Measurements from ENCODE around the gene DUSP12. TPM values are rescaled to one million over a fixed set of nuclear protein-coding genes. Genes with fewer than 3 reads are reported as not detected.
A peak's percentile ranks its signal among the peaks of the same experiment; 100 is the strongest.
"Not testable (repeated sequence)": the region's sequence is repeated elsewhere in the genome, so short reads cannot be mapped to it uniquely, and the experiment has no call there.

DUSP12 gene
- total and polyA plus RNA-seq, 5 donors: 7.1 to 13.5 (median 9.5) TPM

DNA sequence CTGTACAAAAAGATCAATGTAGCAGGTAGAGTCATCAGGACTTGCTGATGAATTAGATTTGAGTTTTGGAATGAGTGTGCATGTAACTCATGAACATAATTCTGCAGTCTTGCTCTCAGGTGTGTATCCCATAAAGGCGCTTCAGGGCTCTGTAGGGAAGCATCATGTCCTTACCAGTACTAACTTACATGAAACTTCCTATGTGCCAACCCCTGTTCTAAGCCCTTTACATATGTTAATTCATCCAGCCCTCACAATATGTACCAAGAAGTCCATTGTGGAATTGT is 30.3 kb upstream of the DUSP12 start:
- no peak for ATAC-seq
- 98% methylated on average over 1 of the region's 1 CpG for WGBS

DNA sequence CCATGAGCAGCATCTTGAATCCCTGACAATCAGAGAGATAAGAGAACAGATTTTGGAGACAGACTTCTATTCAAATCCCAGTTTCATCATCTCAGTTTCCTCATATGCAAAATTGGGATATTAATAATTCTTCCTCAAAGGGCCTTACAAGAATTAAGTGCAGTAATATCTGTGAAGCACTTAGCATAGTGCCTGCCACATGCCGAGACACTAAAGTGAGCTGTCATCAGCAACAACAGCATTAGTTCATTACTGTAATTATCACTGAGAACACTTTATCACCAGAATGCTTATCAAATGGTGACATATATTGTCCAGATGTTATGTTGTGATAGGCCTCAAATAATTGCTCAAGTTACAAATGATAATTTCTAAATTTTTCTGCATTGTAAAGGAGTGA is 29.2 kb upstream of the DUSP12 start:
- Histone ChIP-seq H3K27me3 (ENCODE audit: control insufficient read depth, insufficient read depth) (no peaks in the 10 kb centered on the region), H3K4me3 (ENCODE audit: low read length) (no peak overlapping the region), H3K9me3 (ENCODE audit: control insufficient read depth, low read length) (no peaks in the 10 kb centered on the region), H3K27ac (ENCODE audit: low read length) (no peak overlapping the region), H3K4me1 (ENCODE audit: control insufficient read depth, insufficient read depth, low read length) (no peaks in the 10 kb centered on the region)
- no peak for ATAC-seq
- no peak for DNase-seq
- intact Hi-C loops (cut with DNase I): no loop called here
- 48% methylated on average over 1 of the region's 1 CpG for WGBS

More for the DNA sequence above, 30.3 kb upstream of the DUSP12 start:
- H3K9me3 ChIP-seq (ENCODE audit: control insufficient read depth, low read length): no peaks in the 10 kb centered on the region
- H3K4me3 ChIP-seq (ENCODE audit: low read length): no peak overlapping the region
- no peak overlapping the region for H3K27ac ChIP-seq (ENCODE audit: low read length)
- intact Hi-C loops (cut with DNase I): no loop called here
- no peaks in the 10 kb centered on the region for H3K4me1 ChIP-seq (ENCODE audit: control insufficient read depth, insufficient read depth, low read length)
- H3K27me3 ChIP-seq (ENCODE audit: control insufficient read depth, insufficient read depth): no peaks in the 10 kb centered on the region
- DNase-seq: no peak

DNA sequence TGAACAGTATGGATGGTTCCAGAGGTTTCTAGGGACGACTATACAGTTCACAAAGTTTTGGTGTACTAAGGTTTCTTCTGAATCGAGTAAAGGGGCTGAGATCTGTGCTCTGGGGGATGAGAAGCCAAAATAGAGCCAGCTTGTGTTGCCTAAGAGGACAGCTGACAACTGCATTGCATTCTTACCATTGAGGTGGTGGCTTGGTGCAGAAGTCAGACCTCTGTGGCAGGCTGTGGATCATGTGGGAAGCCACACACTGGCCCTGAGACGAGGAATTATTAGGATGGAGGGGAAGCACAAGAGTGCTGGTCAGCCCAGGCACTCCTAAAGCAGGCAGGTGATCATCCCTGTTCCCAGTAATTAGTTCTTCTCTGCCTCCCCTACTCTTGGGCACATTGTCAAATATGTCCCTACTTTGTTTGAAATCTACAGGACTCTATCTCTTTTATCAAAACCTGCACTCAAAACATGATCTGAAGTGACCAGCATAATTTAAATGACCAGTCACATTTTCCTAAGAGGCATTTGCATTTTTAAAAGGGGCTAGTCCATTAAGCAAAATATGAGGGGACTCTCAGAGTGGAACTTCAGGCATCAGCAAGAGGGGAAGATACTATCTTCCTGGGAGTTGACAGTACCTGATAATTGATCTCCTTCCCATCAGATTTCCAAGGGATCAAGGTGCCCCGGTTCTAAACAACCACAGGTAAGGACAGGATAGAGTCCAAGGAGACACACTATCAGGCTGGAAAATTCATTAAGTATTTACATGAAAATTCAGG is 28.4 kb upstream of the DUSP12 start, which contains the start of gene FCRLB:
Gene FCRLB (plus strand): TSS at position 589 of the 782 bp plus-strand sequence. CDS start 1,129 bp downstream, outside the sequence.
- H3K9me3 ChIP-seq (ENCODE audit: control insufficient read depth, low read length): no peaks in the 10 kb centered on the region
- no peak for ATAC-seq
- no peak within 1 kb of the TSS for H3K27ac ChIP-seq (ENCODE audit: low read length)
- DNase-seq: no peak
- no peaks in the 10 kb centered on the region for H3K27me3 ChIP-seq (ENCODE audit: control insufficient read depth, insufficient read depth)
- intact Hi-C loops (cut with DNase I): no loop called here
- WGBS: 67% methylated on average over 4 of the region's 4 CpGs
- no peaks in the 10 kb centered on the region for H3K4me1 ChIP-seq (ENCODE audit: control insufficient read depth, insufficient read depth, low read length)
- H3K4me3 ChIP-seq (ENCODE audit: low read length): no peak within 1 kb of the TSS

DNA sequence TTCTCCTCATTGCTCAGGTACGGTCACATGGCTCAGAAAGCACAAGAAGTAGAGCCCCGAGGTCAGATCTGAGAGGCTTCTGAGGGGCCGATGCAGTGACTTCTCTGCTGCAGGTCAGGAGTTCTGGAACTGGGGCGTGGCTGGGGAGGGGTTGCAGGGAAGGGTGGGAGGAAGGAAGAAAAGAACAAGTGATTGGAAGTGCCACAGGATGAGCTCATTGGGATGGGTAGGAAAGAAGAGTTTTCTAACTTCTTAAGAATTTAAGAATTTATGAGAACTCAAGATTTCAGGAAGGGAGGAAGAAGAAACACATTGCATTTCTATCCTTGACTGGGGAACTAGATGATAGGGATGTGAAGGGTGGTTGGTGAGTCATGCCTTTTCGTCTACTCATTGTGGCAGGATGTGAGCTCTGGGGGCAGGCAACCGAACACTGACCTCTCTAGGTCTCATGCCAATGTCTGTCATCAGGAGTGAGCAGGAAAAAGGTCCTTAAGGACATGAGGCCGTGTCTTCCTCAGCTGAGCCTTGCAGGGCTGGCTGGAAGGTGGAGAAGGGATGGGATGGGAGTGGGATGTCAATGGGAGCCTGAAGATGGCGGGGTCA is 27.7 kb upstream of the DUSP12 start:
- Histone ChIP-seq H3K27ac (ENCODE audit: low read length) (no peak overlapping the region), H3K4me3 (ENCODE audit: low read length) (no peak overlapping the region), H3K4me1 (ENCODE audit: control insufficient read depth, insufficient read depth, low read length) (no peaks in the 10 kb centered on the region), H3K27me3 (ENCODE audit: control insufficient read depth, insufficient read depth) (no peaks in the 10 kb centered on the region), H3K9me3 (ENCODE audit: control insufficient read depth, low read length) (no peaks in the 10 kb centered on the region)
- ATAC-seq (no peak), DNase-seq (no peak)
- intact Hi-C loops (cut with DNase I): no loop called here
- WGBS: 63% methylated on average over 8 of the region's 8 CpGs

DNA sequence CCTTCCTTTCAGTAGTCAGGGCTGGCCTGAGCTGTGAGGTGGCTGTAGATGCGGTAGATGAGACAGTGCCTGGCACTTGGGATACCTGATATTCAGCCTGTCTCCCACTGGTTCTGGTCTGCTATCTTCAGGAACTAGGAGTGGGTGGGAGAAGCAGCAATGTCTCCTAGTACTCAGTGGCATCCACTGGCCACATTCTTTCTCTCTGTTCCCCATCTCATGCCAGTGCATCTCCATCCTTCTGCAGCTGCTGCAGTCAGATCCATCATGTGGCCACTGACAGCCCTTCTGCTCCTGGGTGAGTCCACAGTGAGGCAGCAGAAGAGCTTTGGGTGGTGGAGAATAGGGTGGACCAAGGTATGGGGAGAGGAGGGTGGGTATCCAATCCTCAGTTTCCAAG is 27.2 kb upstream of the DUSP12 start:
- H3K27me3 ChIP-seq (ENCODE audit: control insufficient read depth, insufficient read depth): no peaks in the 10 kb centered on the region
- WGBS: 93% methylated on average over 1 of the region's 1 CpG
- no peaks in the 10 kb centered on the region for H3K9me3 ChIP-seq (ENCODE audit: control insufficient read depth, low read length)
- H3K4me3 ChIP-seq (ENCODE audit: low read length): no peak overlapping the region
- DNase-seq: no peak
- intact Hi-C loops (cut with DNase I): no loop called here
- no peak overlapping the region for H3K27ac ChIP-seq (ENCODE audit: low read length)
- no peak for ATAC-seq
- H3K4me1 ChIP-seq (ENCODE audit: control insufficient read depth, insufficient read depth, low read length): no peaks in the 10 kb centered on the region

DNA sequence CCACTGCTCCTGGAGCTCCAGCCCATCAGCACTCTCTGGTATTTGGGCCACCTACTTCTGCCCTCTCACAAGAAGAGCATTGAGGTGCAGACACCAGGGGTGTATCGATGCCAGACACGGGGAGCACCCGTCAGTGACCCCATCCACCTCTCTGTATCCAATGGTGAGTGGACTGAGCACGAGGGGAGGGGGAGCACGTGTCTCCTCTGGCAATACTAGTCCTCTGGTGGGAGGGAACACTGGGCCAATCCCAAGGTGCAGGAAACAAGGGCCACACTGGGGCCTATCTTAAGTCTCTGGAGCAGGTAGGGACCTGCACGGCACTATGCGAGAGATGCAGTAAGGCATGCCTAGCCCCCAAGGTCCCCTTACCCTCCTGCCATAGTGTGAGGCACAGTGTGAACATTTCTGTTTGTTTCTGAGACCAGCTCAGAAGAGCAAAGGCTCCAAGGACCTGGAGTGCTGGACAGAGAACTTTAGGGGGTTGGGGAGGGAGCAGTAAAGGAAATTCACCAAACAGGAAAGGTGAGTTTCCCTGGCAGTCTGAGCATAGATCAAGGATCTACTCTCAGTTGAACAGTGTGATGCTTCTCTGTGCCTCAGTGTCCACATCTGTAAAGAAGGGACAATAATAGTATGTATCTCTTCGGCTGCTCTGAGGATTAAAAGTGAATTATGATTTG is 26.0 kb upstream of the DUSP12 start:
- intact Hi-C loops (cut with DNase I): no loop called here
- no peak overlapping the region for H3K27ac ChIP-seq (ENCODE audit: low read length)
- no peaks in the 10 kb centered on the region for H3K4me1 ChIP-seq (ENCODE audit: control insufficient read depth, insufficient read depth, low read length)
- no peaks in the 10 kb centered on the region for H3K9me3 ChIP-seq (ENCODE audit: control insufficient read depth, low read length)
- 91% methylated on average over 8 of the region's 8 CpGs for WGBS
- no peaks in the 10 kb centered on the region for H3K27me3 ChIP-seq (ENCODE audit: control insufficient read depth, insufficient read depth)
- no peak overlapping the region for H3K4me3 ChIP-seq (ENCODE audit: low read length)
- DNase-seq: no peak
- ATAC-seq: no peak

DNA sequence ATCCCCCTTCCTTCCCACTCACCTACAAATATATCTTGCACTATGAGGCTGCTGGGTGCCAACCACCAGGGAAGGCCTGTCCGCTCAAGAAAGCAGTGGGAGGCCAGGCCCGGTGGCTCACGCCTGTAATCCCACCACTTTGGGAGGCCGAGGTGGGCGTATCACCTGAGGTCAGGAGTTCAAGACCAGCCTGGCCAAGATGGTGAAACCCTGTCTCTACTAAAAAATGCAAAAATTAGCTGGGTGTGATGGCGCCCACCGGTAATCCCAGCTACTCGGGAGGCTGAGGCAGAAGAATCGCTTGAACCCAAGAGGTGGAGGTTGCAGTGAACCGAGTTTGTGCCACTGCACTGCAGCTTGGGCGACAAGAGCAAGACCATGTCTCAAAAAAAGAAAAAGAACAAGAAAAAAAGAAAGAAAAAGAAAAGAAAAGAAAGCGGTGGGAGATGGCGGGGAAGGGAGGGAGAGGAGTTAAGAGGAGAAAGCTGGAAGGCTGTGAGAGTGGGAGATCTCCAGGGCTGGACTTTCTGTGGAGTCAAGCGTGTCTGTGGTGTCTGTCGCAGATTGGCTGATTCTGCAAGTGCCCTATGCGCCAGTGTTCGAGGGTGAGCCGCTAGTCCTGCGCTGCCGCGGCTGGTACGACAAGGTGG is 24.2 kb upstream of the DUSP12 start:
- ATAC-seq; intact Hi-C loops (cut with DNase I); H3K4me1 ChIP-seq (ENCODE audit: control insufficient read depth, insufficient read depth, low read length); H3K9me3 ChIP-seq (ENCODE audit: control insufficient read depth, low read length); H3K27ac ChIP-seq (ENCODE audit: low read length); DNase-seq; H3K27me3 ChIP-seq (ENCODE audit: control insufficient read depth, insufficient read depth): not testable (repeated sequence)
- H3K4me3 ChIP-seq (ENCODE audit: low read length): peak overlapping the region; percentile 76
- 44% methylated on average over 22 of the region's 22 CpGs for WGBS

DNA sequence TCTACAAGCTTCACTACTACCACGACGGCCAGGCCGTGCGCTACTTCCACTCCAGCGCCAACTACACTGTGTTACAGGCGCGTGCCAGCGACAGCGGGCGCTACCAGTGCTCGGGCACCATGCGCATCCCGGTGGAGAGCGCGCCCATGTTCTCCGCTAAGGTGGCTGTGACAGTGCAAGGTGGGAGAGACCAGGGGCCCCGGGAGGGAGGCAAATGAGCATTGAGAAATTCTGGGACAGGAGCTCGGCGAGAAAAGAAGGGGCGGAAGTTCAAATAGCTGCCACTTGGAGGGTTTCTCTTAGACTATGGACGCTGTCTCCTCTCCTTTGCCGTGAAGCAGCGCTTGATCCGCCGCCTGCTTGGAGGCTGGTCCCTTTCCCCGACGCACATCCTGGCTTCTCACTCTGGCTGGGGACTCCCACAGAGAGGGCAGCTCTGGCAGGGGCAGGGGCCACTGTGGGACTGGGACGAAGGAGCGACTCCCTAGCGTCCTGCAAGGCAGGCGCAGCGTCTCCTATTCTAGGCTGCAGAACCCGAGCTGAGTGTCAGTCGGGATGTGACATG is 23.6 kb upstream of the DUSP12 start:
- H3K4me3 ChIP-seq (ENCODE audit: low read length): peak overlapping the region; percentile 76
- no peaks in the 10 kb centered on the region for H3K27me3 ChIP-seq (ENCODE audit: control insufficient read depth, insufficient read depth)
- DNase-seq: peak; percentile 38 to 80 (median 80)
- intact Hi-C loops (cut with DNase I): no loop called here
- no peaks in the 10 kb centered on the region for H3K9me3 ChIP-seq (ENCODE audit: control insufficient read depth, low read length)
- WGBS: under 1% methylated on average over 34 of the region's 34 CpGs
- ATAC-seq: peak; percentile 44 to 54
- no peaks in the 10 kb centered on the region for H3K4me1 ChIP-seq (ENCODE audit: control insufficient read depth, insufficient read depth, low read length)
- H3K27ac ChIP-seq (ENCODE audit: low read length): peak overlapping the region; percentile 71

DNA sequence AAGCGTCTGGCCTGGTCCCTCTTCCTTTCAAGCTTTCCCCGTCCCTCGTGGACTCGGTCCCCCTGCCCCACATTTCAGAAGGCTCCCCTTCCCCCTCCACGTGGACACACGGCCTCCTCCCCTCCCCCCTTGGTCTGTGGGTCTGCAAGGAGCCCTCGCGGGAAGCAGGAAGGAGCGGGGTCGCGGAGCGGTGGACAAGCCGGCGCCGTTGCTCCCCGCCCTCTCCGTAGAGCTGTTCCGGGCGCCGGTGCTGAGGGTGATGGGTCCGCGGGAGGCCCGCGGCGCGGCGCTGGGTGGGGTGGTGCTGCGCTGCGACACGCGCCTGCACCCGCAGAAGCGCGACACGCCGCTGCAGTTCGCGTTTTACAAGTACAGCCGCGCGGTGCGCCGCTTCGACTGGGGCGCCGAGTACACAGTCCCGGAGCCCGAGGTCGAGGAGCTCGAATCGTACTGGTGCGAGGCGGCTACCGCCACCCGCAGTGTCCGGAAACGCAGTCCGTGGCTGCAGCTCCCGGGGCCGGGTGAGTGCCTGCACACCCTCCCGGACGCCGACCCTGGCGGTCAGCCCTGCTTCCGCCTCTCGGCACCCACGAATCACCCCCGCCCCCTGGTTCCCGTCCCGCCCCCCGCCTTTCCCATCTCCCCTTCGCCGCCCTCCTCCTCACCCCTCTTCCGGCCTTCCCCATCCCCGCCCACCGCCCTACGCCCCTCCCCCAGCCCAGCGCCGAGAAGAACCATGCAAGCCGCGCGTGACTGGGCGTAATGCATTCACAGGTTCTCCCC is 22.9 kb upstream of the DUSP12 start:
- ATAC-seq (peak; percentile 95), DNase-seq (peak; percentile 87 to 95 (median 95))
- Histone ChIP-seq H3K27ac (ENCODE audit: low read length) (peak overlapping the region; percentile 78), H3K27me3 (ENCODE audit: control insufficient read depth, insufficient read depth) (no peaks in the 10 kb centered on the region), H3K4me1 (ENCODE audit: control insufficient read depth, insufficient read depth, low read length) (no peaks in the 10 kb centered on the region), H3K9me3 (ENCODE audit: control insufficient read depth, low read length) (no peaks in the 10 kb centered on the region), H3K4me3 (ENCODE audit: low read length) (peak overlapping the region; percentile 76)
- under 1% methylated on average over 83 of the region's 83 CpGs for whole genome bisulfite sequencing
- intact Hi-C loops (cut with DNase I): no loop called here

DNA sequence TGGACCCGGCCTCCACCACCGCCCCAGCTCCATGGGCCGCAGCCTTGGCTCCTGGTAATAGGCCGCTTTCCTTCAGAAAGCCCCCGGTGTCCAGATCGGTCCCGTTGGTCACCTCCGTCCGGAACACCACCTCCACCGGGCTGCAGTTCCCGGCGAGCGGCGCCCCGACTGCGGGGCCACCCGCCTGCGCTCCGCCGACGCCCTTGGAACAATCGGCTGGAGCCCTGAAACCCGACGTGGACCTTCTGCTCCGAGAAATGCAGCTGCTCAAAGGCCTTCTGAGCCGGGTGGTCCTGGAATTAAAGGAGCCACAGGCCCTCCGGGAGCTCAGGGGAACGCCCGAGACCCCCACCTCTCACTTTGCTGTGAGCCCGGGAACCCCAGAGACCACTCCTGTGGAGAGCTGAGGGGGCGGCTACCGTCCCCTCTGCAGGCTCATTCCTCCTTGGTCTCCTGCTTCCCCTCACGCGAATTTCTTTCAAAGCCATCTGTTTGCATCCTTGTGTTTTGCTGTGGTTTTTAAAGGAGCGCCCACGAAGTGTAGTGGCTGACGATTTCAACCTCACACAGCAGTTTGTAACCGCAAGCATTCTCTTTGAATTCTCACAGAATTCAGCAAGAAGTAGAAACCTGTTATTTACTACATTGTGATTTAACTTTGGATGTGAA is 22.2 kb upstream of the DUSP12 start:
- 2% methylated on average over 38 of the region's 38 CpGs for WGBS
- Histone ChIP-seq H3K4me1 (ENCODE audit: control insufficient read depth, insufficient read depth, low read length) (no peaks in the 10 kb centered on the region), H3K27me3 (ENCODE audit: control insufficient read depth, insufficient read depth) (no peaks in the 10 kb centered on the region), H3K9me3 (ENCODE audit: control insufficient read depth, low read length) (no peaks in the 10 kb centered on the region), H3K4me3 (ENCODE audit: low read length) (peak overlapping the region; percentile 76), H3K27ac (ENCODE audit: low read length) (peak overlapping the region; percentile 78)
- ATAC-seq (no peak), DNase-seq (peak in 1 of 3 donors; percentile 48)
- intact Hi-C loops (cut with DNase I): no loop called here

Data from right cardiac atrium (tissue), 5 donors.